GM18511 (cell line): ENCODE measurements around the gene DGAT2.
A peak's percentile ranks its signal among the peaks of the same experiment; 100 is the strongest.
"Not testable (repeated sequence)": the region's sequence is repeated elsewhere in the genome, so short reads cannot be mapped to it uniquely, and the experiment has no call there.

Experiments
- ATAC-seq: cut with Tn5 transposase; IDR thresholded peaks from one replicate; pipeline ENCODE4 v1.9.1; 2021; ENCODE audit warnings: mild to moderate bottlenecking, moderate library complexity; ENCODE audit not compliant: unreplicated experiment

The DGAT2 gene, protein sequence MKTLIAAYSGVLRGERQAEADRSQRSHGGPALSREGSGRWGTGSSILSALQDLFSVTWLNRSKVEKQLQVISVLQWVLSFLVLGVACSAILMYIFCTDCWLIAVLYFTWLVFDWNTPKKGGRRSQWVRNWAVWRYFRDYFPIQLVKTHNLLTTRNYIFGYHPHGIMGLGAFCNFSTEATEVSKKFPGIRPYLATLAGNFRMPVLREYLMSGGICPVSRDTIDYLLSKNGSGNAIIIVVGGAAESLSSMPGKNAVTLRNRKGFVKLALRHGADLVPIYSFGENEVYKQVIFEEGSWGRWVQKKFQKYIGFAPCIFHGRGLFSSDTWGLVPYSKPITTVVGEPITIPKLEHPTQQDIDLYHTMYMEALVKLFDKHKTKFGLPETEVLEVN

DNA sequence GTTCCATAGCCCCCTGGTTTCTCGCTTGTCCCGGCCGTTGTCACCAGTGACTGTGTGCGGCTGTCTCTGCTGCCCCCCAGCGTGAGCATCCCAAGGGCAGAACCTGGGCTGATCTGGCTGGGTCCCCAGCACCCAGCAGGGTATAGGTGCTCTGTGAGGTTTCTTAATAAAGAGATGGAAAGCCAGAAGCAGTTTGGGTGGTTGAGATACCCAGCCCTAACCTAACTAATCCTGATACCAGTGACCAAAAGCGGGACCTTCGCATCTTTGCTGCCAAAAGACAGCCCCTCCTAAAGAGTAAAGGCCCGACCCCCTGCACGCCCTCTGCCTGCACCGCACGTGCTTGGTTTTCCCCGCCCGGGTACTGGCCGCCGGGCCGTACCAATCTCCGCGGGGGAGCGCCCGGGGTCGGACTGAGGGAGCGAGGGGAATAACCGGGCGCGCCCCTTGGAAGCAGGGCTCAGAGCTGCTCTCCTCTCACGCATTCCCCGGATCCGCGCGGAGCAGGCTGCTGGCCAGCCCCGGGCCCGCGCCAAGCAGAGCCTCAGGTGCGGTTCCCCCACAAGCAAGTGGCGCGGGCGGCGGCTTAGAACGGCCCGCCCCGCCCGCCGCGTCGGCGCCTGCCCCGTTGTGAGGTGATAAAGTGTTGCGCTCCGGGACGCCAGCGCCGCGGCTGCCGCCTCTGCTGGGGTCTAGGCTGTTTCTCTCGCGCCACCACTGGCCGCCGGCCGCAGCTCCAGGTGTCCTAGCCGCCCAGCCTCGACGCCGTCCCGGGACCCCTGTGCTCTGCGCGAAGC, at the start of gene DGAT2:
Gene DGAT2 (plus strand): TSS at position 667 of the 797 bp plus-strand sequence. CDS start 214 bp downstream, outside the sequence.
- peak; percentile 74 for ATAC-seq

DNA sequence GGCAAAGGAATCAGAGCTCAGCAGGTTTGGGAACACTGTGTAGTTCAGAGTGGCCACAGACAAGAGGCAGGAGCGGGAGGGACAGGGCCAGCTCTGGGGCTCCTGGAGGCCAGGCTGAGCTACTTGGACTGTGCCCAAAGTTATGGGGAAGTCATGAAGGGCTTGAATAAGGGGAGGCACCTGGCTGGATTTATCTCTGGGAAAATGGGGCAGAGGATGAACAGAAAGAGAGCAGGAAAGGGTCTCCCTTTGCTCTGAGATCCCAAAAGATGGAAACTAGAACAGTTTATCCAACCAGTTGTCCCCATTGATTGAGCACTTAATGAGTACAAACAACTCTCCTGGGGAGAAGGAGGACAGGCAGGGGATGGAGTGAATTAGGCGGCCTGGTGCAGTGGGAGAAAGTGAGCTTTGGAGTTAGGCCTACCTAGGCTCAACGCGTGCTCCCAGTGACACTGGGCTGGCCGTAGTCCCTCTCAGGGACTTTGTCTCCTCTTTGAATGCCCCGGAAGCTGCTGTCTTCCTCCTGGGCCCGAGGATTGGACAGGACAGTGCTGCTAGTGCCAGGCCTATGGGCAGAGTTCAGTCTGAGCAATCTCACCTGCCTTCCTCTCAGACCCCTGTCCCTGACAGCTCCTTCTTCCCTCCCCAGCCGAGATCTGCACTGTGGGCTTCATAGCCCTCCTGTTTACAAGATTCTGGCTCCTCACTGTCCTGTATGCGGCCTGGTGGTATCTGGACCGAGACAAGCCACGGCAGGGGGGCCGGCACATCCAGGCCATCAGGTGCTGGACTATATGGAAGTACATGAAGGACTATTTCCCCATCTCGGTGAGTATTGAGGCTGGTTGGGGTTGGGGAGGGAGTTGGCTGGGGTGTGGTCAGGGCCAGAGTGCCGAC, 49.0 kb upstream of the DGAT2 start:
- no peak for ATAC-seq

DNA sequence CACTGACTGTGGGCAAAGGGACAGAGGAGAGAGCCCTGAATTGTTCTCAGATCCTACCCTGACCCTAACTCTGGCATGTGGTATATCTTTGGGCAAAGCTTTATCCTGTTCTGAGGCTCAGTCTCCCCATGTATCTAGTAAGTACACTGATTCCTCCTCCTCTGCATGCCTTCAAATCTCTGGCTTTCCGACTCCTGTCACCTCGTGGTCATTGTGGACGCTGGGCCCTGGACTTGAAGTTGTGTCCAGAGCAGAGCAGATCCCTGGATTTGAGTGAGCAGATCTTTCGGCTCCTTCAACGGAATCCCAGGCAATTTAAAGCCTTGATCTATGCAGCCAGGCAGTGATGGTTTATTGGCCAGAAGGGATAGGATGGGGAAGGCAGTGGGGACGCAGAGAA, 47.9 kb upstream of the DGAT2 start:
- ATAC-seq, result no peak

DNA sequence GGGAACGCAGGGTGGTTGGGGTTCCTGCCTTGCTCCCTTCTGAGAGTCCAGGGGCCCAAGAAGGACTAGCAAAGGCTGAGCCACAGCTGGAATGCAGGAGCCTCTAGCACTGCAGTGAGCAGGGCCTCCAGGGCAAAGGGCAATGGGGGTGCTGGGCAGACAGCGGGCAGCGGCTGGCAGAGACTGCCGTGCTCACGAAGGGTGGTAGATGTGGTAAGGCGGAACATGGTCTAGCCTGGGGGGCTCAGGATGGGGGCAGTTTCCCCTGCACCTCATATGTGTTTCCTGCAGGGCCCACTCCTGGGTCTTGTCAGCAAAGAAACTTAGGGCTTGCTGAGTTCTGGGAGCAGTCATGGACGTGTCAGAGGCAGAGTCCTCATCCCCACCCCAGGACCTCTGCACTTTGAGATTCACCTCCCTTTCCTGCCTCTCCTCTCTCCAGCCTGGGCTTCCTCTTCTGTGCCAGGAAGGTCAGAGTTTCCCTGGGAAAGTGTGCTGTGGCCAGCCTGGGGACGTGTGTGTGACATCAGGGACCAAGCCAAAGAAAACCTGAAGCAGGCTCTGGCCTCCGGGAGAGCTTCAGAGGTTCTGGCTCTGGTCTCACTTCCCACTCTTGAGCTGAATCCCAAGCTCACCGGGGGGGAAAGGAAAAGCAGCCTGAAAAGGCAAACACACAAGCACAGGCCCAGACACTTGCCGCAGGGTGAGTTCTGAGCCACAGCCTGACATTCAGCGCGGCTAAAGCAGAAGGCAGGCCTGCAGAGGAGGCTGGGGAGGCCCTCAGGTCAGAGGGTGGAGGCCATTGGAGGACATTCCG, 46.5 kb upstream of the DGAT2 start:
- no peak for ATAC-seq

DNA sequence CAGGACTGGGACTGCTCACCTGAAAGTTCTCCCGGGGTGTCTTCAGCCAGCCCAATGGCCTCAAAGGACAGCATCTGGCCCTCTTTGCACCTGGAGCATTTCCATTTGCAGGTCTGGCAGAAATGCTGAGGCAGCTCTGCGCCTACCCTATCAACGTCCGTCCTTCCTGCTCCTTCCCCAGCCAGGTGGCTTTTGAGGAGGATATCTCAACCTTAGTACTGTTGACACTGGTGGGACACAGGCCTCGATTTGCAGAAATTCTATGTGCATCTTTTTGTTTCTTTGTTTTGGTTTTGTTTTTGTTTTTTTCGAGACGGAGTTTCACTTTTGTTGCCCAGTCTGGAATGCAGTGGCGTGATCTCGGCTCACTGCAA, 45.9 kb upstream of the DGAT2 start:
- ATAC-seq, result no peak

DNA sequence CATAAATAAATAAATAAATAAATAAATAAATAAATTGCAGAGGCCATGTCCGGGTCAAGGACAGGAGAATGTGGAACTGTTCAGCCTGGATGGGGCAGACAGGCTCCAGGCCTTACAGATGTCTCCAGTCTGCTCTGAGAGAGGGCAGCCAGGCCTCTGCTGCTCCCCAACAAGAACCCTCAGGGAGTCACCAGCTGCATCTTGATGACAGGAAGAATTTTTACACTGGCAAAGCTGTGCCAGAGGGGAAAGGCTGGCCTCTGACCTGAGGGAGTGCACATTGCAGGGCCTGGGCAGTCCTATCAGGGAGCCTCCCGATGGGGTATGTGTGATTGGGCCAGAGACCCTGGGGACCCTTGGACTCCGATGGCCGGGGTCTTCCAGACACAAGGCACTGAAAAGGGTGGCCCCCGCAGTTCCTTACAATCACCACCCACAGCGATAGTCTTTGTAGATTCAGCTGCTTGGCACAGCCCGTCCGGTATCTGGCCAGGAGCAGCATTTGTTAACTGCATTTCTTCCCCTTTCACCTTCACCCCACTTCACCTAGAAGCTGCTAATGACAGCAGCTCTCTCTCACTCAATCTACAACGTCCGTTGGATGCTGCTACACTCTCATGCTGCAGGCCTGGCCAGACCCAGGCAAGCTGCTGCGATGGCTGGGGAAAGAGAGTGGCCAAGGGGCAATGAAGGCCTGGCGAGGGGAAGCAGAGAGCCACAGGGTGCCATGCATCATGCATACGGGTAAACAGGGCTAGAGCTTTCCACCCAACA, 42.8 kb upstream of the DGAT2 start:
- no peak for ATAC-seq

DNA sequence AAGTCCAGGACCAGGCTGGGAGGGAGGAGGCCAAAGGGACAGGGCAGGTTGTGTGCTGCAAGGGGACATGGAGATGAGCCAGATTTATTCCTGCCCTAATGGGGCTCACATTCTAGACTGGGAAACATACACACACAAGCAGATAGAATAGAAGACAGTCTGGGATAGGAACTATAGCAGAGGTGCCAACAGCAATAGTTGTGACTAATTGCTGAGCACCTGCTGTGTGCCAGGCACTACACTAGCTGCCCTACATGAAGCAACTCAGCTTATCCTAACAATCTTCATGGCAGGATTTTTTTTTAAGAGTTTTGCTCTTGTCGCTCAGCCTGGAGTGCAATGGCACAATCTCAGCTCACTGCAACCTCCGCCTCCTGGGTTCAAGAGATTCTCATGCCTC, 39.6 kb upstream of the DGAT2 start:
- no peak for ATAC-seq

DNA sequence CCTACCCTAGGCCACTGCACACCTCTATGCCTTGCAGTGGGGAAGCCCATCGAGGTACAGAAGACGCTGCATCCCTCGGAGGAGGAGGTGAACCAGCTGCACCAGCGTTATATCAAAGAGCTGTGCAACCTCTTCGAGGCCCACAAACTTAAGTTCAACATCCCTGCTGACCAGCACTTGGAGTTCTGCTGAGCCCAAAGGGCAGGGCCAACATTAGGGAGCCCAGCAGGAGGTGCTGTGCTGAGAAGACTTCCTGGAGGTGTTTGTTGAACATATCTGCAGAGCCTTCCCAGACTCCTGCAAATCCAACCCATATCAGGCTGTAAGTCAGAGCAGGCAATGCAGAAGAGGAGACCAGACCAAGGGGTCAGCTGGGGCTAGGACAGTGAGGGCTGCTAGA, 37.5 kb upstream of the DGAT2 start:
- no peak for ATAC-seq

DNA sequence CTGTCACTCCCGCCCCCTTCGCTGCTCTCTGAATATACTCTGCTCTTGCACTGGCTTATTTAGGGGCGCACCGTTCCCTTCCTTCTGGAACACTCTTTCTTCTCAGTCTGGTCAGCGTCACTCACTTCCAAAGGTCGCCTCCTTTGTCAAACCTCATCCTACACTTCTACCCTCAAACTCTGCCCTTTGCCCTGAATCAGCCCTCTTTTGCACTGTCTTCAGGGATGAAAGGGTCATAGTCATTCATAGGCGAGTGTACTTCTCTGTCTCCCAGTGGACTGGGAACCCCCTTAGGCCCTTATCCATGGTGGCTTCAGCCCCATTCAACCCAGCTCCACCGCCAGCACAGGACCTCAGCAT, 35.5 kb upstream of the DGAT2 start:
- ATAC-seq, result no peak

DNA sequence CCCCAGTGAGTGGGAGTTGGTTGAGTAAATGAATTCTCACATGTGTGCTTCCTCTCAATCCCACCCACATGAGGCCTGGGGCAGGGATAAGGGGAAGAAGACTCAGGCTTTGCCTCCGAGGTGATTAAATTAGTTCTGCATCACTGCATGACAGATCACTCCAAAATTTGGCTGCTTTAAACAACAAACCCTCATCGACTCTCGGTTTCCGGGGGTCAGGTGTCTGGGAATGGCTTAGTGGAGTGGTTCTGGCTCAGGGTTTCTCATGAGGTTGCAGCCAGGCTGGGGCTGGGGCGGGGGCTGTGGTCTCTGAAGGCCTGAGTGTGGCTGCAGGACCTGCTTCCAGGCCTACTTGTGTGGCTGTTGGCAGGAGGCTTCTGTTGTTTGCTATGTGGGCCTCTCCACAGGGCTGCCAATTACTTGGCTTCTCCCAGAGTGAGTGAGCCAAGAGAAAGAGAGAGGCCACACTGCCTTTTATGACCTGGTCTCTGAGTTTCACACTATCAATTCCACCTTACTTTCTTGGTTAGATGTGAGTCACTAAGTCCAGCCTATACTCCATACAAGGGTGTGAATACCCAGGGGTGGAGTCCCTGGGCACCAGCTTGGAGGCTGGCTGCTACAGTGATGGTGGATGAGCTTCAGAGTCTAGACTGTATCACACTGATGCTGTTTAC, 35.0 kb upstream of the DGAT2 start:
- ATAC-seq, result peak; percentile 64

DNA sequence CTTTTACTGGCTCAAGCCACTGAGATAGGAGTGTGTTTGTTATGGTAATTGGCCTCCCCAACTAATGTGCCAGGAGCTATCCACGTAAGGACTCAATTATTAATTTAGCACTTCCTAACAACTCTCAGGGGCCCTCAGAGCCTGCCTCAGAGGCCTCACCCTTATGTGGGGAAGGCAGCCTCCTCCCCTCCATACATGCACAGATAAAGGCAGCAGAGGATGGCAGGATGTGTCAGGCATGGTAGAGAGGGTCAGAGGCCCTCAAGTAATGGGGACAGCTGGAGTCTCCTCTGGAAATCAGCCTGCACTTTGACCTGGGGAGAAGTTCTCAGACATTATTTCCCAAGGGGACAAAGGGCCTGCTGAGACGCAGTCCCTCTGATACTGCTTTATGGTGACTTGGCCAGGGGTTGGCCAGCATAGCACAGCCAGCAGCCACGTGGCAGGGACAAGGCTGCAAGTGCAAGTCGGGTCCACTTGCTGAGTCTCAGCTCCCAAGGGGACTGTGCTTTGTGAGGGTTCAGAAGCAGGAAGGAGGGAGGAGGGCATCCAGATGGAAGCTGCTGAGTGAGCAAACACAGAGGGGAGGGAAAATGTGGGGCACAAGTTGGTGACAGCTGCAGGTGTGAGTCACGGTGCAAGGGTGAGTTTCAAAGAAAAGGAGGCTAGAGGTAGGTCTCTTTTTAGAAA, 33.9 kb upstream of the DGAT2 start:
- ATAC-seq, result no peak

DNA sequence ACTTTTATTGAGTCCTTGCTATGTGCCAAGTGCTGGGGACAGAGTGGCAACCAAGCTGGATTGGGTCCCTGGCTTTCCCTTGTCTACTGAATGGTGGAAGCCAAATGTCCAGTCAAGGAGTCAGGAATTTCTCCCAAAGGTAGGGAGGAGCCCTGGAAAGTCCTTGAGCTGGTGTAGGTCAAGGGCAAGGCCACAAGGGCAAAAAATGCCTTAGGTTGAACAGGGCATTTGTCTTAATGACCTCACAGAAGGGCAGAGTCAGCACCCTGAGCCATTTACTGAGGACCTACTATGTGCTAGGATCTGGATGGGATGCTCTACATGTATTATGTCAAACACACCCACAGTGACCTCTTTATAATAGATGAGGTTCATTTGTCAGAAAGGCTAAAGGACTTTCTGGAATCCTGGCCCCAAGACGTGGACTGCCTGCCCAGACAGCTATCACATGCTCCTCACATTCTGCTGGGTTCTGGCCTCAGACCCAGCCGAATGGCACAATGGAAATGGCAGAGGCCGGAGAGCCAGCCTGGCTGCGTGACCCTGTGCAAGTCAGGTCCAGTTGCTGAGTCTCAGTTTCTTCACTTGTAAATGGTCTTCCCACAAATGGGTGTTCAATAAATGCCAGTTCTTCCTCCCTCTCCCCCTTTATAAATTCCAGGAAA, 33.3 kb upstream of the DGAT2 start:
- ATAC-seq, result no peak

DNA sequence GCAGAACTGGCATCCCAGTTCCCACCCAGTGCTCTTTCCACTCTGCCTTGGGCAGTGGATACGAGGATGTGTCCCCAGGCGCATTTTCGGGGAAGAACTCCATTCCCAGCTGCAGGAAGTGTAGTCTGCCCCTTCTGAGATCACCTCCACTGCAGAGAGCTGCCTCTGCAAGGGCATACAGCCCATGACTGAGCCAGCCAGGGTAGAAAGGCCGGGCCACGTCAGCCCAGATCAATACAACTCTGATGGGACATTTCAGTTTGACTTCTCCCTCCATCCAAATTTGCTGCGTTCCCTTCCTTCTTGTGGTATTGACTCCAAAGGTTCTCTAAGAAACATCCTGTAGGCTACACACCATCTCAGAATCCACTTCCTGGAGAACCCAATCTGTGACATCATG, 31.3 kb upstream of the DGAT2 start:
- no peak for ATAC-seq

DNA sequence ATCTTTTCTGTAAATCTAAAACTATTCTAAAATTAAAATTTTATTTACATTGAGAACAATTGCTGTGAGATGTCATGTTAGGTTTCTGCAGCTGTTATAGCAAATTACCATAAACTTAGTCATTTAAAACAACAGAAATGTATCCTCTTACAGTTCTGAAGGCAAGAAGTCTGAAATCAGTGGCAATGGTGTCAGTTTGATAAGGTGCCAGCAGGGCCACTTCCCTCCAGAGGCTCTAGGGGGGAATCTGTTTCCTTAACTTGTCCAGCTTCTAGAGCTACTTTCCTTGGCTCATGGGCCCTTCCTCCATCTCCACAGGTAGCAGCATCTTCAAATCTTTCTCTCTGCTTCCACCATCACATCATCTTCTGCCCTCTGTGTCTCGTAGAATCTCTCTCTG, 27.9 kb upstream of the DGAT2 start:
- no peak for ATAC-seq

DNA sequence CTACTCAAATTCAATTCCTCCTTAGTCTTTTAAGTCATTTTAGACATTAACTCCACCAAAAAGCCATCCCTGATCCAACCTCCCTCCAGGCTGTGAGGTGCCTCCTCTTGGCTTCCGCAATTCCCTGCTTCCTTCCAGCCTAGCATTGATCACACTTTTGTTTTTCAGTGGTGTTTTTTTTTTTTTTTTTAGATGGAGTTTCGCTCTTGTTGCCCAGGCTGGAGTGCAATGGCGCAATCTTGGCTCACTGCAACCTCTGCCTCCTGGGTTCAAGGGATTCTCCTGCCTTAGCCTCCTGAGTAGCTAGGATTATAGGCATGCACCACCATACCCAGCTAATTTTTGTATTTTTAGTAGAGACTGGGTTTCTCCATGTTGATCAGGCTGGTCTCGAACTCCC, 25.4 kb upstream of the DGAT2 start:
- not testable (repeated sequence) for ATAC-seq

DNA sequence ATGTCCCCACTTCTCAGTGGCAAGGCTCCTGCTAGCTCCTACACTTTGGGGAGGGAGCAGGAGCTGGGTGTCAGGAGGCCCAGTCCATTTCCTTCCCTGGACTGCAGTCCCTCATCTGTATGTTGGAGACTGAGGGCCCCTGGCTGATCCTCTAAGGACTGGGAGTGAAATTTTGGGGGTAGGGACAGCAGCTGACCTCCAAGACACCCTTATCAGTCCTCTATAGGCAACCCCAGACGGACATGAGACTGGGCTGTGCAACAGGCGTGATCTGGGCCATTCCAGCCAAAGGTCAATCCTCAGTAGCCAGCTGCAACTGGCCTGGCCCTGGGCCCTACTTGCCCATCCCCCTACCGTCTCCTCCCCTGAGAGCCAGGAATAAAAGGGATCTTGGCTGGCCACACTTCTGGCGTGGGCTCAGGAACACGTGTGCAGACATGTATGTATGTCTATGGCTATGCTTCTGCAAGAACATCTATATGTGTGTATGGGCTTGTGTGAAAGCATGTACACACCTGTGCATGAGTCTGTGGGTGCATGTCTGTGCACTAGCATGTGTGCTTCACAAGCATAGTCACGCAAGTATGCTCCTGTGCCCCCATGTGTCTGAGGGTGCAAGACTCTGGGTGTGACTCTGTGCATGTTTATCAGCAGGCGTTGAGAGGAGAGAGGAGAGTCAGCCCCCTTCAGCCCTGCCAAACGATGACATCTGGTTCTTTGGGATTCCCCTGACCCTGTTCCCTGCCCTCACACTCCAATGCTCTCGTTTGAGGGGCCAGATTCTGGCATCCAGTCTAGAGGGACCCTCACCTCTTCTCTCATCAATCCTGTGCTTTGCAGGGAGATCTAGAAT, 24.6 kb upstream of the DGAT2 start:
- no peak for ATAC-seq

DNA sequence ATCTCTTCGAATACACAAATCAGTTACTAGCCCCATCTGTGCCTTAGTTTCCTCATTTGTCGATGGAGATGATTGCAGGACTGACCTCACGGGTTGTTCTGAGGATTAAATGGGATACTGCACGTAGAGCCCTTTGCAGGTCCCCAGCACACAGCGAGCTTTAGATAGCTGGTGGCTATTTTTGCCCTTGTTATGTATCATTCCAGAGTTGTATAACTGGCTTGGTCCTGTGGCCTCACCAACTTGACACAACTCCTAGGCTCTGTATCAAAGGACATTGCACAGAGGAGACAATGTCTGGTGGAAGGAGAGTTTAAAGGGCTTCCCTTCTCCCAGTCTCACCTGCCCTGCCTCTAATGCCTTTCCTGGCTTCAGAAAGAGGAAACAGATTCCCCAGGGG, 22.8 kb upstream of the DGAT2 start:
- ATAC-seq, result no peak
